Uterus (tissue), 4 donors: Measurements from ENCODE around the gene KRT7. TPM values are rescaled to one million over a fixed set of nuclear protein-coding genes. Genes with fewer than 3 reads are reported as not detected.
"Not testable (repeated sequence)": the region's sequence is repeated elsewhere in the genome, so short reads cannot be mapped to it uniquely, and the experiment has no call there.

Source experiments
- DNase-seq, 2 donors: peaks; one replicate each; pipeline ENCODE4 v3.0.0-alpha.2; 2019 to 2020
- H3K27ac ChIP-seq, 2 donors: fragments of 200-600 bp; sonication (generic); 1 replicate in 1 of 2; 2 replicates in 1 of 2; pipeline ENCODE4 v1.5.1; 2016 to 2018
- H3K27me3 ChIP-seq, 2 donors: fragments of 200-600 bp; sonication (generic); one replicate each; pipeline ENCODE4 v1.5.1; 2018 to 2019; ENCODE audit warnings: control low read depth in 1 of 2
- H3K36me3 ChIP-seq, 2 donors: fragments of 200-600 bp; sonication (generic); one replicate each; pipeline ENCODE4 v1.5.1; 2019; ENCODE audit warnings: control low read depth in 1 of 2
- H3K4me1 ChIP-seq, 2 donors: fragments of 200-600 bp; sonication (generic); one replicate each; pipeline ENCODE4 v1.5.1; 2018 to 2019; ENCODE audit warnings: control low read depth in 1 of 2
- H3K4me3 ChIP-seq, 2 donors: fragments of 200-600 bp; sonication (generic); 1 replicate in 1 of 2; 2 replicates in 1 of 2; pipeline ENCODE4 v1.5.1; 2018 to 2019; ENCODE audit warnings: mild to moderate bottlenecking in 1 of 2
- H3K9me3 ChIP-seq, 2 donors: fragments of 200-600 bp; sonication (generic); one replicate each; pipeline ENCODE4 v1.5.1; 2019; ENCODE audit warnings: control low read depth in 1 of 2
- POLR2A ChIP-seq, 2 donors: fragments of 450-650 bp; IDR thresholded peaks; one replicate each; pipeline ENCODE4 v1.6.1; 2016; ENCODE audit warnings: antibody characterized with exemption in 2 of 2, mild to moderate bottlenecking in 1 of 2, moderate library complexity in 1 of 2
- intact Hi-C: fragments of 100-400 bp; cut with DNase I; formaldehyde crosslinking; loops from one replicate; pipeline ENCODE4 v1.15.1; 2023; ENCODE audit warnings: low total_unique reads
- total RNA-seq, 4 donors: library from RNA; depleted of rRNA in 3 of 4; stranded (reverse); fragments of >200 nt in 3 of 4; gene quantifications; one replicate each; pipeline versions ENCODE4 v1.1.0 to v1.2.4, GENCODE V29; 2014 to 2023
- TF ChIP-seq, protein P1 (sequence below), 4 experiments: fragments of 200-600 bp in 2 of 4; fragments of 450-650 bp in 2 of 4; sonication (generic) in 2 of 4; IDR thresholded peaks; one replicate each; pipeline ENCODE4 v1.5.1; 2016 to 2019; ENCODE audit warnings: antibody characterized with exemption in 4 of 4, mild to moderate bottlenecking in 2 of 4, moderate library complexity in 1 of 4
- donor health status: DM: yes; HTN: yes; CAD: no.

The KRT7 gene
- total RNA-seq, 4 donors from 2014 or later, result 2.1 to 51.2 (median 5.1) TPM; not detected in 1

DNA sequence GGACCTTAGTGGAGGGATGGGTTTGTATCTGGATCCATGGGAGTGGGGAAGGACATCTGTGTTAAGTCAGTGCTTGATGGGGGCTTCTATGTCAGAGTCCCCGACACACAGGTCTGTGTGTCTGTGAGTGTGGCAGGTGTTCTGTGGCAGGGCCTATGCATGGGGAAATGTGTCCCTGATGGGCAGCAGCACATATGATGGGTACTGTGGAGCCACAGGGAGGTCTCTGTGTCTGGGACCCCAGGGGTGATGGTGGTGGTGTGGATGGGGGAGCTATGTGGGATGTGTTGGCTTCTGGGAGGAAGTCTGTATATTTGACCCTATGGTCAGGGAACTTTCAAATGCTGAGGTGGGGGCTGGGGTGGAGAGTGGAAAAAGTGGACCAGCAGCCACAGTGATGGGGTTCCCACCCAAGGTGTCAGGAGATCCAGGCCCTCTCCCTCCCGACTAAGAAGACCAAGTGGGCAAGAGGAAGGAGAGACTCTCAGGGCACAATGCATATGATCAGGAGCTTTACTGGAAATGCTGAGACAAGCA lies 16.5 kb downstream of the KRT7 start:
- no peaks in the 10 kb centered on the region for H3K9me3 ChIP-seq
- no peak overlapping the region for H3K4me3 ChIP-seq
- no peaks in the 10 kb centered on the region for H3K27me3 ChIP-seq
- no peaks in the 10 kb centered on the region for H3K36me3 ChIP-seq
- no peak overlapping the region for H3K27ac ChIP-seq
- intact Hi-C loops, result no loop called here
- no peak for DNase-seq
- H3K4me1 ChIP-seq, result no peaks in the 10 kb centered on the region
- TF ChIP-seq, protein P1, sequence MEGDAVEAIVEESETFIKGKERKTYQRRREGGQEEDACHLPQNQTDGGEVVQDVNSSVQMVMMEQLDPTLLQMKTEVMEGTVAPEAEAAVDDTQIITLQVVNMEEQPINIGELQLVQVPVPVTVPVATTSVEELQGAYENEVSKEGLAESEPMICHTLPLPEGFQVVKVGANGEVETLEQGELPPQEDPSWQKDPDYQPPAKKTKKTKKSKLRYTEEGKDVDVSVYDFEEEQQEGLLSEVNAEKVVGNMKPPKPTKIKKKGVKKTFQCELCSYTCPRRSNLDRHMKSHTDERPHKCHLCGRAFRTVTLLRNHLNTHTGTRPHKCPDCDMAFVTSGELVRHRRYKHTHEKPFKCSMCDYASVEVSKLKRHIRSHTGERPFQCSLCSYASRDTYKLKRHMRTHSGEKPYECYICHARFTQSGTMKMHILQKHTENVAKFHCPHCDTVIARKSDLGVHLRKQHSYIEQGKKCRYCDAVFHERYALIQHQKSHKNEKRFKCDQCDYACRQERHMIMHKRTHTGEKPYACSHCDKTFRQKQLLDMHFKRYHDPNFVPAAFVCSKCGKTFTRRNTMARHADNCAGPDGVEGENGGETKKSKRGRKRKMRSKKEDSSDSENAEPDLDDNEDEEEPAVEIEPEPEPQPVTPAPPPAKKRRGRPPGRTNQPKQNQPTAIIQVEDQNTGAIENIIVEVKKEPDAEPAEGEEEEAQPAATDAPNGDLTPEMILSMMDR (IDR thresholded peaks at IDR 0.05), result no peak

DNA sequence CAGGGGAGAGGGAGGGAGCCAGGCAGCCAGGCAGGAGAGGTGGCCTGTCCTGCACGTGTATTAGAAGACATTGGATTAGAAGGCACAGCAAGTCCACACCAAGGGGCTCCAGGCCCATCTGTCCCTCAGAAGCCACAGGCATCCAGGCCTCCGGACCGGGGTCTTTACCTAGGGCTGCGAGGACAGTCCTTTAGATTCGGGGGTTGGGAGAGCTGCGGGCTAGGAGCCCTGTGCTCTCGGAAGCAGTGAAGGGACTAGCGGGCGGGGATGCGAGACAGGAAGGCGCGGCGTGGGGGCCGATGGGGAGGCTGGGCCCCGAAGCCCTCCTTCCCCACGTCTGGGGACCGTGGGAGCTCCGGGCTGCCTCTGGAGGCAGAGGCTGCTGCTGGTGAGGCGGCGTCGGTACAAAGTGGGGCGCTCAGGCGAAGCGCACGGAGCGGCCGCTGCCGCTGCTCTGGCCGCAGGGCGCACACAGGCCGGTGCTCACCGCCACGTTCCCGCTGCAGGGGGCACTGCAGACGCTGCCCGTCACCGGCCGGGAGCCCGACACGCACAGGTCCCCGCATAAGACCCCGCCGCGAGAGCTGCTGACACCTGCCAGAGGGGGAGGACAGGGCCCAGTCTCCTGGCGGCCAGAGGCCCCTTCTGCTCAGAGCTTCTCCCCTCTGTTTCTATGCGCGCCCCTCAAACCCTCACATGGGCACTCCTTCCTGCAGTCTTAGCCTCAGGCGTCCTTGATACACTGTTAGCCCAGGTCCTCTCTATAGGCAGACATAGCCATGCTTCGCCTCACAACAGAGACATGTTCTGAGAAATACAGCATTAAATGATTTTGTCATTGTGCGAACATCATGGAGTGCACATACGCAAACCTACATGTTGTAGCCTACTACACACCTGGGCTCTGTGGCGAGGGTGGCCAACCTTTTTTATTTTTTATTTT lies 17.3 kb downstream of the KRT7 start:
- Histone ChIP-seq H3K36me3 (no peaks in the 10 kb centered on the region), H3K27ac (no peak overlapping the region)
- no peak for DNase-seq

DNA sequence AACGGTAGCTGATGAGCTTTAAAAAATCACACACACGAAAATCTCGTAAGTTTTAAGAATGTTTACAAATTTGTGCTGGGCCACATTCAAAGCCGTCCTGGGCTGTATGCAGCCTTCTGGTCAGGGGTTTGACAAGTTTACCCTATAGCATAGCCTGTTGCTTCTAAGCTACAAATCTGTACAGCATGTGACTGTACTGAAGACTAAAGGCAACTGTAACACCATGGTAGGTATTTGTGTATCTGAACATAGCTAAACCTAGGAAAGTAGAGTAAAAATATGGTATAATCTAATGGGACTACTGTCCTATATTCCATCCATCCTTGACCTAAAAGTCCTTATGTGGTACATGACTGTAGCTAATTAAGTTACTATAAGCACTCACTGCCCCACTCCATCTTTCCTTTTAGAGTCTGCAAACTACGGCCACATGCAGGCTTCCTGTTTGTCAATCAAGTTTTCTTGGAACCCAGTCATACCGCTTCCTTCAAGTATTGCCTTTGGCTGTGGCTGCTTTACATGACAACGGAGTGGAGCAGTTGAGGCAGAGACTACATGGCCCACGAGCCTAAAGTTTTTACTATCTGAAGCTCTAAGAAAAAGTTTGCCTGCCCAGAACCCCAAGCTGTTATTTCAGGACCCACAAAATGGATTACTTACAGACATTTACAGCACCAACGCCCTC lies 18.5 kb downstream of the KRT7 start:
- Histone ChIP-seq H3K36me3 (no peaks in the 10 kb centered on the region), H3K4me1 (no peaks in the 10 kb centered on the region), H3K27ac (no peak overlapping the region), H3K4me3 (no peak overlapping the region), H3K27me3 (no peaks in the 10 kb centered on the region), H3K9me3 (no peaks in the 10 kb centered on the region)
- intact Hi-C loops, result no loop called here
- no peak for DNase-seq
- TF ChIP-seq POLR2A (IDR thresholded peaks at IDR 0.05), result no peak
- TF ChIP-seq, protein P1 (IDR thresholded peaks at IDR 0.05), result no peak

More for the DNA sequence above, 17.3 kb downstream of the KRT7 start:
- intact Hi-C loops, result no loop called here
- H3K4me3 ChIP-seq, result no peak overlapping the region
- H3K27me3 ChIP-seq, result no peaks in the 10 kb centered on the region
- H3K9me3 ChIP-seq, result no peaks in the 10 kb centered on the region
- no peaks in the 10 kb centered on the region for H3K4me1 ChIP-seq
- TF ChIP-seq POLR2A (IDR thresholded peaks at IDR 0.05), result no peak
- TF ChIP-seq, protein P1 (IDR thresholded peaks at IDR 0.05), result no peak

DNA sequence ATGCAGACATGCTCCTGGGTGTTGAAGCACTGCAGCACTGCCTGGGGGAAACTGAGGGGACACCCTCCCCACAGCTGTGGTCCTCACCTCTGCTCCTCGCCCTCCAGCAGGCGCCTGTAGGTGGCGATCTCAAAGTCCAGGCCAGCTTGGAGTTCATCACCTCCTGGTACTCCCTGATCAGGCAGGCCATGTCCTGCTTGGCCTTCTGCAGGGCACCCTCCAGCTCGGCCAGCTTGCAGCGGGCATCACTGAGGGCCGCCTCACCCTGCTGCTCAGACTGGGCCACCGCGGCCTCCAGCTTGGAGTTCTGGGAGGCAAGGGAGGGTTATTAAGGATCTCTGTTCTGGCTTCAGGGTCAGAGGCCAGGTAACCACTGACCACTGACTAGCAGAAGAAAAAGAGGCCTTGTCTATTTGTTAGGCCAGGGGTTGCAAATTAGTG lies 19.2 kb downstream of the KRT7 start:
- H3K27me3 ChIP-seq, H3K36me3 ChIP-seq, H3K9me3 ChIP-seq, DNase-seq, intact Hi-C loops, H3K4me3 ChIP-seq, H3K4me1 ChIP-seq, H3K27ac ChIP-seq: not testable (repeated sequence)

DNA sequence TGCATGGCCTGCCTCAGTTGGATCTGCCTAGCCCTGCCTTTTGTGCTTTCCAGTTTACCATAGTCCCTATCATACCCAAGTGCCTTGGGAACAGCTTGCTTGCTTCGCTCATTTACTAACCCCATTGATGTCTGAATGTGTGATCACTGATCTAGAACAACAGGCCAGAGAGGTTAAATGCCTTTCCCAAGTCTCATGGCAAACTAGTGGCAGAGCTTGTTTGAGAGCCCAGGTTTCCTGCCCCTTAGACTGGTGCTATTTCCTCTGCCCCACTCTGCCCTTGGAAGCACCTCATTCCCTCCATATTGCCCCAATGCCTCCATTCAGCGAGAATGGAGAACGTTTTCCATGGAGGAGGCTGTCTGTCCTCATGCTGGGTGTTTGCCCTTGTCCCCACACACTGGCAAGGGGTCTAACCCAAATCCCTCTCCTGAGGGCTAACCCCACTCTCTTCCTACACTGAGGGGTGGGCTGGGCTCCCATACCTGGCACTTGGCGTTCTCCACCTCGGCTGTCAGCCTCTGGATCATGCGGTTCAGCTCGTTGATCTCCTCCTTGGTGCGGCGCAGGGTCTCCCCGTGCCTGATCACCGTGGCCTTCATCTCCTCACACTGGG lies 19.8 kb downstream of the KRT7 start:
- no peak for TF ChIP-seq POLR2A (IDR thresholded peaks at IDR 0.05)
- TF ChIP-seq, protein P1 (IDR thresholded peaks at IDR 0.05), result no peak
- intact Hi-C loops, result no loop called here
- no peak for DNase-seq
- H3K27ac ChIP-seq, result no peak overlapping the region
- H3K9me3 ChIP-seq, result no peaks in the 10 kb centered on the region
- no peaks in the 10 kb centered on the region for H3K4me1 ChIP-seq
- H3K27me3 ChIP-seq, result no peaks in the 10 kb centered on the region
- no peaks in the 10 kb centered on the region for H3K36me3 ChIP-seq
- H3K4me3 ChIP-seq, result no peak overlapping the region
